ENCODE results near the gene GPER1.

GPER1 gene

DNA sequence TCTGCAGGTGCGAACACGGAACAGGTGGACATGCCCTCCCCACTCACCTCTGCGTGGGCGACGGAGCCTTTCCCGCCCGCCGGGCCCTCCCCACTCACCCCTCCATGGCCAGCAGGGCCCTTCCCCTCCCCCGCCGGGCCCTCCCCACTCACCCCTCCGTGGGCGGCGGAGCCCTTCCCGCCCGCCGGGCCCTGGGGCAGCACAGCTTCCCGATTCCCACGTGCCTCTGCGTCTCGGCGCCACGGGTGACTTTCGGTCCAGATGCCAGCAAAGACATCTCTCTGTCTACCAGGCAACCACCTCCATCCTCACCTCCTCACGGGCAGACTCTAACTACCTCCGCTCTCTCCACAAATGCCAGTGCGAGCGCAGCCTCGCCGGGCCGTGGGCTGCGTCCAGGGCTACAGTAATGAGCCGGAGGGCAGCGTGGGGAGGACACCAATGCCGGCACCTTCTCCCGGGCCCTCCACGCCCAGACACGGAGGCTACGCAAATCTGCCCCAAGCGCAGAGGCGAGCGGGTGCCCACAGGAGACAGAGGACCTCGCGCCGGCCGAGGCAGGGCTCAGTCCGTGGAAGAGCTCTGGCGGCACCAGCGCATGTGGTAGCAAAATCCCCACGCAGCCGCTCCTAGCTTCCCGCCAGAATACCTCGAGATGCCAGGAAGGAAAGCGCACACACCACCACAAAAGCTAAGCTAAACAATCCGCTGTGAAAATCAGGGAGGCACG, 21.8 kb downstream of the GPER1 start:
- H3K4me3 ChIP-seq (ENCODE audit: low read depth, low read length): no peak overlapping the region
- DNase-seq (ENCODE audit: low read depth): no peak
- TF ChIP-seq, protein P1, sequence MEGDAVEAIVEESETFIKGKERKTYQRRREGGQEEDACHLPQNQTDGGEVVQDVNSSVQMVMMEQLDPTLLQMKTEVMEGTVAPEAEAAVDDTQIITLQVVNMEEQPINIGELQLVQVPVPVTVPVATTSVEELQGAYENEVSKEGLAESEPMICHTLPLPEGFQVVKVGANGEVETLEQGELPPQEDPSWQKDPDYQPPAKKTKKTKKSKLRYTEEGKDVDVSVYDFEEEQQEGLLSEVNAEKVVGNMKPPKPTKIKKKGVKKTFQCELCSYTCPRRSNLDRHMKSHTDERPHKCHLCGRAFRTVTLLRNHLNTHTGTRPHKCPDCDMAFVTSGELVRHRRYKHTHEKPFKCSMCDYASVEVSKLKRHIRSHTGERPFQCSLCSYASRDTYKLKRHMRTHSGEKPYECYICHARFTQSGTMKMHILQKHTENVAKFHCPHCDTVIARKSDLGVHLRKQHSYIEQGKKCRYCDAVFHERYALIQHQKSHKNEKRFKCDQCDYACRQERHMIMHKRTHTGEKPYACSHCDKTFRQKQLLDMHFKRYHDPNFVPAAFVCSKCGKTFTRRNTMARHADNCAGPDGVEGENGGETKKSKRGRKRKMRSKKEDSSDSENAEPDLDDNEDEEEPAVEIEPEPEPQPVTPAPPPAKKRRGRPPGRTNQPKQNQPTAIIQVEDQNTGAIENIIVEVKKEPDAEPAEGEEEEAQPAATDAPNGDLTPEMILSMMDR (IDR thresholded peaks at IDR 0.05; ENCODE audit: low read depth, low read length): no peak
- TF ChIP-seq, protein P2, sequence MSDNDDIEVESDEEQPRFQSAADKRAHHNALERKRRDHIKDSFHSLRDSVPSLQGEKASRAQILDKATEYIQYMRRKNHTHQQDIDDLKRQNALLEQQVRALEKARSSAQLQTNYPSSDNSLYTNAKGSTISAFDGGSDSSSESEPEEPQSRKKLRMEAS (IDR thresholded peaks at IDR 0.05; ENCODE audit: low read depth, low read length): no peak
- no peak for TF ChIP-seq MYC (IDR thresholded peaks at IDR 0.05; ENCODE audit: low read depth, low read length)
- no peak for TF ChIP-seq POLR2A (IDR thresholded peaks at IDR 0.05; ENCODE audit: extremely low read depth, insufficient read length)

DNA sequence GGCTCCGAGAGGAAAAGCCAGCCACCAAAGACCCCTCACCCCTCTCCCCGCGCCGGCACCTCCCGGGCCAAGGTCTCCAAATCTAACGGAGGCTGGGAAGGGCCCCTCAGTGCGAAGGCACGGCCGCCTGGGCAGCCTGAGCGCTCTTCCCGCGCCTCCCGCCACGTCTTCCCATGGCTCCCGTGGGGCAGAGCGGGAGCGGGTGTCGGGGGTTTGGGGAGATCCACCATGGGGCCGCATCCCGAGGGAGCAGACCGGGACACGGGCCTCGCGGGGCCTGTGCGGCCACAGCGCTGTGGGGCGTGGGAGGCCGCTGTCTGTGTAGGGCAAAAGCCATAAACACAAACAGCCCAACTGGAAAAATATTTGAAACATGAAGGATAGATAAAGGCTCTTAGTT, 22.4 kb downstream of the GPER1 start:
- TF ChIP-seq, protein P1 (IDR thresholded peaks at IDR 0.05; ENCODE audit: low read depth, low read length): no peak
- TF ChIP-seq, protein P2 (IDR thresholded peaks at IDR 0.05; ENCODE audit: low read depth, low read length): no peak
- TF ChIP-seq POLR2A (IDR thresholded peaks at IDR 0.05; ENCODE audit: extremely low read depth, insufficient read length) (no peak), MYC (IDR thresholded peaks at IDR 0.05; ENCODE audit: low read depth, low read length) (no peak)
- H3K4me3 ChIP-seq (ENCODE audit: low read depth, low read length): no peak overlapping the region
- no peak for DNase-seq (ENCODE audit: low read depth)

DNA sequence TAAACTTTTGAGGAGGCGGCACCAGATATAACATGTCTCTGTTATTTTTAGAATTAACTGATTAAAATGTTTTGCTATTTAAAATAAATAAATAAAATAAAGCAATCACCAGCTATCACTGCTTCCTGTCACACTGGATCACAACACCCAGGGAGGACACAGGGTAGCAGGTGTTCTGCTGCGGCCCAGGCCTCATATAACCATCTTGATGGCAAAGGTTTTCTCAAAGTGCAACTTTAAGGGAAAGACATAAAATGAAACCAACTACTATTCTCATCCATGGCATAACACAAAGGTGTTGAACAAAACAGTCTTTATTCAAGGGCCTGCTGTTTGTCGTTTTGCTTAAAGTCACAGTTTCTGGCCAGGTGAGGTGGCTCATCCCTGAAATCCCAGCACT, 23.2 kb downstream of the GPER1 start:
- TF ChIP-seq MYC (IDR thresholded peaks at IDR 0.05; ENCODE audit: low read depth, low read length): no peak
- TF ChIP-seq, protein P2 (IDR thresholded peaks at IDR 0.05; ENCODE audit: low read depth, low read length): no peak
- TF ChIP-seq, protein P1 (IDR thresholded peaks at IDR 0.05; ENCODE audit: low read depth, low read length): no peak
- no peak for TF ChIP-seq POLR2A (IDR thresholded peaks at IDR 0.05; ENCODE audit: extremely low read depth, insufficient read length)
- no peak overlapping the region for H3K4me3 ChIP-seq (ENCODE audit: low read depth, low read length)
- no peak for DNase-seq (ENCODE audit: low read depth)

DNA sequence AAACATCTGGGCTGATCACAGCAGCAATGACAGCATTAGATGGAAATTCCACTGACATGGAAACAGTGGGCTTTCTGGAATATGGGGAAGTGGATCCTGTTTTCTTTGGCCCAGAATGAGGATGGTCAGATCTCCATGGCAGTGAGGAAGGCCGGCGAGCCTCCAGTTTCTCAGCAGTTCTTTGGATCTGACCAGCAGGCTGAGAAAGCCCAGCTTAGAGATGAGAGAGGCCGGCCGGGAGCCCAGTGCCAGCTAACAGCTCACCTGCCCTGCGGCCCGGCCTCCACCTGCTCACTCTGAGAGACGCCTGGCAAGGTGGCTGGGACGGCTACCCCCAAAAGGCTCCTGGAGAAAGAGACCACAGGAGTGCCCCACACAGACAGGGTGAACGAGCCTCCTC, 24.2 kb downstream of the GPER1 start:
- H3K4me3 ChIP-seq (ENCODE audit: low read depth, low read length): no peak overlapping the region
- no peak for DNase-seq (ENCODE audit: low read depth)
- no peak for TF ChIP-seq MYC (IDR thresholded peaks at IDR 0.05; ENCODE audit: low read depth, low read length)
- TF ChIP-seq, protein P2 (IDR thresholded peaks at IDR 0.05; ENCODE audit: low read depth, low read length): no peak

DNA sequence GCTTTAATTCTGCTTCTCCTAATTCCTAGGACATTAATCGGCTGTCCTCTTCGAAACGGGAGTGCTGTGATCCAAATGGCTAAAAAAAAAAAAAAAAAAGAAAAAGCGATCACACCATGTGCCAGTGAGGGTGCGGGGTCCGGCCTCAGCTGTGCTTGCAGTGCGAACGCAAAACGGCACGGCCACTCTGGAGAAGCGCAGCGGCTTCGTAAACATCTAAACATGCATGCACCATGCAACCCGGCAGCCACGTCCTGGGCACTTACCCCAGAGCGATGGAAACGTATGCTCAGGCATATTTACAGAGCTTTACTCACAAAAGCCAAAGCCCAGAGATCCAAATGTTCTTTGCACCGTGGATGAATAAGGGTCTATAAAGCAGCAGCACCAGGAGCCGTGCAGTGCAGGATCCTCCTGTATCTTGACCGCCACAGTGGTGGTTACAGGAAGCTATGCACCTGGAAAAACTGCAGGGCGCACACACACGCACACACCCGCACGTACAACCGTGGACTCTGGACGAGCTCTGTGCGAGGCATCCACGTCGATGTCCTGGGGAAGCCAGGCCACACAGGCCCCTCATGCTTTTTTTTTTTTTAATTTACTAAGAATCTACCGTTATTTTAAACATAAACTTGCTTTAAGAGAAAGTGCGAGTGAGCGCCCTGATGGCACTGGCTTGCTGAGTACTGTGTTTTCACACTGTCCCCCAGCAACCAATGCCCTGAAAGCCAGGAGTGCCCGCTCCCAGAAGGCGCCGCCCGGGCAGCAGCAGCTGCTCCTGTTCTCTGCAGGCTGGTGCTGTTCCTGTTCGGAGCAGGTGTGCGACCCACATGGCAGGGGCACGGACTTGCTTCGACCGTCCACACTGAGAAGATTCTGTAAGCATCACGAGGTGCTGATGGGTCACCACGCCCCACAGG, 25.0 kb downstream of the GPER1 start:
- DNase-seq (ENCODE audit: low read depth): no peak
- no peak for TF ChIP-seq POLR2A (IDR thresholded peaks at IDR 0.05; ENCODE audit: extremely low read depth, insufficient read length)
- TF ChIP-seq, protein P1 (IDR thresholded peaks at IDR 0.05; ENCODE audit: low read depth, low read length): no peak
- TF ChIP-seq, protein P2 (IDR thresholded peaks at IDR 0.05; ENCODE audit: low read depth, low read length): no peak
- no peak for TF ChIP-seq MYC (IDR thresholded peaks at IDR 0.05; ENCODE audit: low read depth, low read length)
- no peak overlapping the region for H3K4me3 ChIP-seq (ENCODE audit: low read depth, low read length)

DNA sequence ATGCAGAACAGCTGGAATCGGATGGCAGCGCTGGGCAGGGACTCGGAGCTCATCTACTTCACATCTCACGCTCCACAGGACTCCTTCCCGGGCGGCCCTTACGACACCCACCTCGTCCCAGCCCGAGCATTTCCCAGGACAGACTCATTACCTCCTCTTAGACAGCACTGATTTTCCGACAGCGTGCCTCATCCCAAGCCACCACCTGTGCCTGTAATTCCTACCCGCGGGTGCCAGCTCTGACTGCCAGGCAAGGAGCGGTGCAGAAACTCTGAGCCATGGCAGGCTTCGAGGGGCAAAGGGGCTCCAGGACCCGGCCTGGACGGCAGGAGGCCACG, 25.6 kb downstream of the GPER1 start:
- TF ChIP-seq POLR2A (IDR thresholded peaks at IDR 0.05; ENCODE audit: extremely low read depth, insufficient read length) (no peak), MYC (IDR thresholded peaks at IDR 0.05; ENCODE audit: low read depth, low read length) (no peak)
- TF ChIP-seq, protein P1 (IDR thresholded peaks at IDR 0.05; ENCODE audit: low read depth, low read length): no peak
- TF ChIP-seq, protein P2 (IDR thresholded peaks at IDR 0.05; ENCODE audit: low read depth, low read length): no peak
- no peak for DNase-seq (ENCODE audit: low read depth)
- H3K4me3 ChIP-seq (ENCODE audit: low read depth, low read length): no peak overlapping the region
